LNCaP clone FGC (cell line): ENCODE measurements around the gene SWSAP1.
A peak's percentile ranks its signal among the peaks of the same experiment; 100 is the strongest.

Experiments used
- DNase-seq: peaks from one replicate; pipeline ENCODE4 v3.0.0-alpha.2; 2011; ENCODE audit warnings: low read depth
- H3K4me3 ChIP-seq: 2 replicates; pipeline ENCODE4 v1.5.1; 2011; ENCODE audit warnings: mild to moderate bottlenecking, low read depth, low read length, control low read depth
- CTCF ChIP-seq: IDR thresholded peaks from 2 replicates; pipeline ENCODE4 v1.5.1; 2012; ENCODE audit warnings: mild to moderate bottlenecking; ENCODE audit not compliant: control insufficient read depth, insufficient read depth; ENCODE audit errors: extremely low read depth

SWSAP1 gene

GRCh38 chr19:11364935-11365334 lies 9.5 kb upstream of the SWSAP1 start:
- H3K4me3 ChIP-seq, result no peak overlapping the region
- no peak for TF ChIP-seq CTCF
- DNase-seq, result no peak

- H3K4me3 ChIP-seq, result no peak overlapping the region
- DNase-seq, result no peak
- TF ChIP-seq CTCF, result no peak
These were observed 8.8 kb upstream of the SWSAP1 start for GRCh38 chr19:11365557-11366117.

- DNase-seq, result no peak
- no peak overlapping the region for H3K4me3 ChIP-seq
- TF ChIP-seq CTCF, result no peak
These were observed 6.9 kb upstream of the SWSAP1 start for GRCh38 chr19:11367528-11367927.

GRCh38 chr19:11370744-11371143 lies 3.7 kb upstream of the SWSAP1 start:
- no peak for TF ChIP-seq CTCF
- no peak overlapping the region for H3K4me3 ChIP-seq
- no peak for DNase-seq

GRCh38 chr19:11373166-11373884 lies 1.1 kb upstream of the SWSAP1 start:
- no peak for DNase-seq
- no peak for TF ChIP-seq CTCF
- H3K4me3 ChIP-seq, result peak overlapping the region; percentile 65

- no peak for TF ChIP-seq CTCF
- H3K4me3 ChIP-seq, result peak overlapping the region; percentile 65
- no peak for DNase-seq
These were observed 507 bp upstream of the SWSAP1 start for GRCh38 chr19:11373885-11374432.
